WTC11 (cell line): ENCODE results near the gene PLEK. TPM values are rescaled to one million over a fixed set of nuclear protein-coding genes. Genes with fewer than 3 reads are reported as not detected.

Experiments used
- ATAC-seq: fragments of 200-7000 bp; cut with Tn5 transposase; 2 replicates; pipeline ENCODE4 v1.10.0; 2021; ENCODE audit warnings: mild to moderate bottlenecking, moderate library complexity
- CTCF ChIA-PET: fragments of 300-600 bp; sonication (Branson Sonifier 250); formaldehyde crosslinking; loops from one replicate; lab custom pipeline; 2021; ENCODE audit warnings: antibody characterized with exemption; lab: Charles Lee
- POLR2A ChIA-PET: fragments of 350-600 bp; sonication (Branson Sonifier 250); formaldehyde crosslinking; loops from one replicate; lab custom pipeline; 2021; ENCODE audit warnings: antibody characterized with exemption; lab: Charles Lee
- DNase-seq: peaks from one replicate; pipeline ENCODE4 v3.0.0; 2021; ENCODE audit warnings: low spot score
- H3K27ac Mint-ChIP-seq: 2 replicates; pipeline ENCODE4 v1.8.0; 2021; ENCODE audit warnings: mixed read lengths
- H3K27me3 Mint-ChIP-seq: 2 replicates; pipeline ENCODE4 v1.8.0; 2021; ENCODE audit warnings: low read depth, mild to moderate bottlenecking, moderate library complexity, mixed read lengths
- H3K36me3 Mint-ChIP-seq: 2 replicates; pipeline ENCODE4 v1.8.0; 2021; ENCODE audit warnings: mixed read lengths
- H3K4me1 Mint-ChIP-seq: 2 replicates; pipeline ENCODE4 v1.8.0; 2022; ENCODE audit warnings: mixed read lengths
- H3K4me3 Mint-ChIP-seq: 2 replicates; pipeline ENCODE4 v1.8.0; 2021; ENCODE audit warnings: mild to moderate bottlenecking, moderate library complexity, mixed read lengths
- H3K9me3 Mint-ChIP-seq: 2 replicates; pipeline ENCODE4 v1.8.0; 2021; ENCODE audit warnings: mixed read lengths
- CREB1 ChIP-seq: sonication (generic); formaldehyde crosslinking; IDR thresholded peaks from 2 replicates; pipeline ENCODE4 v1.8.0; 2023; ENCODE audit warnings: mild to moderate bottlenecking, missing genetic modification reagents
- FOXK1 ChIP-seq: sonication (generic); formaldehyde crosslinking; IDR thresholded peaks from 2 replicates; pipeline ENCODE4 v1.8.0; 2022; ENCODE audit warnings: mild to moderate bottlenecking, moderate library complexity, missing genetic modification reagents
- MAX ChIP-seq: sonication (generic); formaldehyde crosslinking; IDR thresholded peaks from 2 replicates; pipeline ENCODE4 v1.8.0; 2022; ENCODE audit warnings: mild to moderate bottlenecking, missing genetic modification reagents
- MYBL2 ChIP-seq: sonication (generic); formaldehyde crosslinking; IDR thresholded peaks from 2 replicates; pipeline ENCODE4 v1.8.1; 2023; ENCODE audit warnings: mild to moderate bottlenecking, moderate library complexity, missing genetic modification reagents
- NFATC4 ChIP-seq: fragments of 250-450 bp; sonication (Bioruptor Pico); IDR thresholded peaks from 2 replicates; pipeline ENCODE4 v1.9.0; 2021; ENCODE audit warnings: mild to moderate bottlenecking
- NR1H2 ChIP-seq: sonication (generic); formaldehyde crosslinking; IDR thresholded peaks from 2 replicates; pipeline ENCODE4 v1.9.0; 2021; ENCODE audit warnings: mild to moderate bottlenecking, moderate library complexity, missing genetic modification reagents
- OVOL2 ChIP-seq: fragments of 250-450 bp; sonication (Bioruptor Pico); IDR thresholded peaks from 2 replicates; pipeline ENCODE4 v1.9.0; 2021; ENCODE audit warnings: mild to moderate bottlenecking, borderline replicate concordance
- PRRX2 ChIP-seq: fragments of 250-450 bp; sonication (Bioruptor Pico); IDR thresholded peaks from 2 replicates; pipeline ENCODE4 v1.8.0; 2021; ENCODE audit warnings: mild to moderate bottlenecking
- RELA ChIP-seq: sonication (generic); formaldehyde crosslinking; IDR thresholded peaks from 2 replicates; pipeline ENCODE4 v1.8.1; 2022; ENCODE audit warnings: missing genetic modification reagents, mild to moderate bottlenecking, borderline replicate concordance
- TP53 ChIP-seq: sonication (generic); formaldehyde crosslinking; IDR thresholded peaks from 2 replicates; pipeline ENCODE4 v1.8.1; 2023; ENCODE audit warnings: mild to moderate bottlenecking, missing genetic modification reagents
- USF1 ChIP-seq: sonication (generic); formaldehyde crosslinking; IDR thresholded peaks from 2 replicates; pipeline ENCODE4 v1.8.0; 2022; ENCODE audit warnings: mild to moderate bottlenecking, missing genetic modification reagents
- ZNF317 ChIP-seq: sonication (generic); formaldehyde crosslinking; IDR thresholded peaks from 2 replicates; pipeline ENCODE4 v1.8.1; 2023; ENCODE audit warnings: low read depth, mild to moderate bottlenecking, moderate library complexity, missing genetic modification reagents, borderline replicate concordance
- ZNF416 ChIP-seq: fragments of 250-450 bp; sonication (Bioruptor Pico); IDR thresholded peaks from 2 replicates; pipeline ENCODE4 v1.9.0; 2021; ENCODE audit warnings: mild to moderate bottlenecking, inconsistent platforms
- total RNA-seq: library from RNA; stranded (reverse); gene quantifications from 3 replicates; pipeline ENCODE4 v1.2.3, GENCODE V29; 2021
- TF ChIP-seq, protein P1 (sequence below): fragments of 250-450 bp; sonication (Bioruptor Pico); IDR thresholded peaks from 2 replicates; pipeline ENCODE4 v1.9.0; 2021; ENCODE audit warnings: moderate library complexity, mild to moderate bottlenecking, inconsistent platforms, borderline replicate concordance
- TF ChIP-seq, protein P2 (sequence below): sonication (generic); formaldehyde crosslinking; conservative IDR thresholded peaks from 2 replicates; pipeline ENCODE4 v1.8.1; 2023; ENCODE audit warnings: mild to moderate bottlenecking, low read depth, missing genetic modification reagents, moderate library complexity
- TF ChIP-seq, protein P3 (sequence below): sonication (generic); formaldehyde crosslinking; IDR thresholded peaks from 2 replicates; pipeline ENCODE4 v1.8.1; 2022; ENCODE audit warnings: mild to moderate bottlenecking, moderate library complexity, missing genetic modification reagents
- TF ChIP-seq, protein P4 (sequence below): sonication (generic); formaldehyde crosslinking; IDR thresholded peaks from 2 replicates; pipeline ENCODE4 v1.8.0; 2023; ENCODE audit warnings: missing genetic modification reagents, mild to moderate bottlenecking, borderline replicate concordance
- TF ChIP-seq, protein P5 (sequence below): sonication (generic); formaldehyde crosslinking; IDR thresholded peaks from 2 replicates; pipeline ENCODE4 v1.8.1; 2022; ENCODE audit warnings: low read depth, mild to moderate bottlenecking, moderate library complexity, missing genetic modification reagents, borderline replicate concordance

Gene PLEK
- total RNA-seq, 1 experiment from 2014 or later, result 0.26 TPM

- Mint-ChIP-seq H3K27ac (no peak overlapping the region), H3K4me1 (no peaks in the 10 kb centered on the region), H3K27me3 (peaks cover 38% of the 10 kb centered on the region), H3K4me3 (no peak overlapping the region), H3K9me3 (peaks cover 28% of the 10 kb centered on the region), H3K36me3 (no peaks in the 10 kb centered on the region)
- ATAC-seq, result no peak
- TF ChIP-seq CREB1 (CRISPR knock-in tag) (no peak), NR1H2 (CRISPR knock-in tag) (no peak), ZNF317 (no peak), USF1 (CRISPR knock-in tag) (no peak), MAX (no peak), PRRX2 (CRISPR knock-in tag) (no peak), ZNF416 (CRISPR knock-in tag) (no peak), FOXK1 (CRISPR knock-in tag) (no peak), MYBL2 (CRISPR knock-in tag) (no peak), OVOL2 (CRISPR knock-in tag) (no peak), NFATC4 (no peak), RELA (CRISPR knock-in tag) (no peak), TP53 (CRISPR knock-in tag) (no peak)
- TF ChIP-seq, protein P1, sequence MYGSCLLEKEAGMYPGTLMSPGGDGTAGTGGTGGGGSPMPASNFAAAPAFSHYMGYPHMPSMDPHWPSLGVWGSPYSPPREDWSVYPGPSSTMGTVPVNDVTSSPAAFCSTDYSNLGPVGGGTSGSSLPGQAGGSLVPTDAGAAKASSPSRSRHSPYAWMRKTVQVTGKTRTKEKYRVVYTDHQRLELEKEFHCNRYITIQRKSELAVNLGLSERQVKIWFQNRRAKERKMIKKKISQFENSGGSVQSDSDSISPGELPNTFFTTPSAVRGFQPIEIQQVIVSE (CRISPR knock-in tag), result no peak
- TF ChIP-seq, protein P2, sequence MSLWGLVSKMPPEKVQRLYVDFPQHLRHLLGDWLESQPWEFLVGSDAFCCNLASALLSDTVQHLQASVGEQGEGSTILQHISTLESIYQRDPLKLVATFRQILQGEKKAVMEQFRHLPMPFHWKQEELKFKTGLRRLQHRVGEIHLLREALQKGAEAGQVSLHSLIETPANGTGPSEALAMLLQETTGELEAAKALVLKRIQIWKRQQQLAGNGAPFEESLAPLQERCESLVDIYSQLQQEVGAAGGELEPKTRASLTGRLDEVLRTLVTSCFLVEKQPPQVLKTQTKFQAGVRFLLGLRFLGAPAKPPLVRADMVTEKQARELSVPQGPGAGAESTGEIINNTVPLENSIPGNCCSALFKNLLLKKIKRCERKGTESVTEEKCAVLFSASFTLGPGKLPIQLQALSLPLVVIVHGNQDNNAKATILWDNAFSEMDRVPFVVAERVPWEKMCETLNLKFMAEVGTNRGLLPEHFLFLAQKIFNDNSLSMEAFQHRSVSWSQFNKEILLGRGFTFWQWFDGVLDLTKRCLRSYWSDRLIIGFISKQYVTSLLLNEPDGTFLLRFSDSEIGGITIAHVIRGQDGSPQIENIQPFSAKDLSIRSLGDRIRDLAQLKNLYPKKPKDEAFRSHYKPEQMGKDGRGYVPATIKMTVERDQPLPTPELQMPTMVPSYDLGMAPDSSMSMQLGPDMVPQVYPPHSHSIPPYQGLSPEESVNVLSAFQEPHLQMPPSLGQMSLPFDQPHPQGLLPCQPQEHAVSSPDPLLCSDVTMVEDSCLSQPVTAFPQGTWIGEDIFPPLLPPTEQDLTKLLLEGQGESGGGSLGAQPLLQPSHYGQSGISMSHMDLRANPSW, result no peak
- TF ChIP-seq, protein P3, sequence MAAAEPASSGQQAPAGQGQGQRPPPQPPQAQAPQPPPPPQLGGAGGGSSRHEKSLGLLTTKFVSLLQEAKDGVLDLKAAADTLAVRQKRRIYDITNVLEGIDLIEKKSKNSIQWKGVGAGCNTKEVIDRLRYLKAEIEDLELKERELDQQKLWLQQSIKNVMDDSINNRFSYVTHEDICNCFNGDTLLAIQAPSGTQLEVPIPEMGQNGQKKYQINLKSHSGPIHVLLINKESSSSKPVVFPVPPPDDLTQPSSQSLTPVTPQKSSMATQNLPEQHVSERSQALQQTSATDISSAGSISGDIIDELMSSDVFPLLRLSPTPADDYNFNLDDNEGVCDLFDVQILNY, result no peak
- TF ChIP-seq, protein P4, sequence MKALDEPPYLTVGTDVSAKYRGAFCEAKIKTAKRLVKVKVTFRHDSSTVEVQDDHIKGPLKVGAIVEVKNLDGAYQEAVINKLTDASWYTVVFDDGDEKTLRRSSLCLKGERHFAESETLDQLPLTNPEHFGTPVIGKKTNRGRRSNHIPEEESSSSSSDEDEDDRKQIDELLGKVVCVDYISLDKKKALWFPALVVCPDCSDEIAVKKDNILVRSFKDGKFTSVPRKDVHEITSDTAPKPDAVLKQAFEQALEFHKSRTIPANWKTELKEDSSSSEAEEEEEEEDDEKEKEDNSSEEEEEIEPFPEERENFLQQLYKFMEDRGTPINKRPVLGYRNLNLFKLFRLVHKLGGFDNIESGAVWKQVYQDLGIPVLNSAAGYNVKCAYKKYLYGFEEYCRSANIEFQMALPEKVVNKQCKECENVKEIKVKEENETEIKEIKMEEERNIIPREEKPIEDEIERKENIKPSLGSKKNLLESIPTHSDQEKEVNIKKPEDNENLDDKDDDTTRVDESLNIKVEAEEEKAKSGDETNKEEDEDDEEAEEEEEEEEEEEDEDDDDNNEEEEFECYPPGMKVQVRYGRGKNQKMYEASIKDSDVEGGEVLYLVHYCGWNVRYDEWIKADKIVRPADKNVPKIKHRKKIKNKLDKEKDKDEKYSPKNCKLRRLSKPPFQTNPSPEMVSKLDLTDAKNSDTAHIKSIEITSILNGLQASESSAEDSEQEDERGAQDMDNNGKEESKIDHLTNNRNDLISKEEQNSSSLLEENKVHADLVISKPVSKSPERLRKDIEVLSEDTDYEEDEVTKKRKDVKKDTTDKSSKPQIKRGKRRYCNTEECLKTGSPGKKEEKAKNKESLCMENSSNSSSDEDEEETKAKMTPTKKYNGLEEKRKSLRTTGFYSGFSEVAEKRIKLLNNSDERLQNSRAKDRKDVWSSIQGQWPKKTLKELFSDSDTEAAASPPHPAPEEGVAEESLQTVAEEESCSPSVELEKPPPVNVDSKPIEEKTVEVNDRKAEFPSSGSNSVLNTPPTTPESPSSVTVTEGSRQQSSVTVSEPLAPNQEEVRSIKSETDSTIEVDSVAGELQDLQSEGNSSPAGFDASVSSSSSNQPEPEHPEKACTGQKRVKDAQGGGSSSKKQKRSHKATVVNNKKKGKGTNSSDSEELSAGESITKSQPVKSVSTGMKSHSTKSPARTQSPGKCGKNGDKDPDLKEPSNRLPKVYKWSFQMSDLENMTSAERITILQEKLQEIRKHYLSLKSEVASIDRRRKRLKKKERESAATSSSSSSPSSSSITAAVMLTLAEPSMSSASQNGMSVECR (CRISPR knock-in tag), result no peak
- TF ChIP-seq, protein P5, sequence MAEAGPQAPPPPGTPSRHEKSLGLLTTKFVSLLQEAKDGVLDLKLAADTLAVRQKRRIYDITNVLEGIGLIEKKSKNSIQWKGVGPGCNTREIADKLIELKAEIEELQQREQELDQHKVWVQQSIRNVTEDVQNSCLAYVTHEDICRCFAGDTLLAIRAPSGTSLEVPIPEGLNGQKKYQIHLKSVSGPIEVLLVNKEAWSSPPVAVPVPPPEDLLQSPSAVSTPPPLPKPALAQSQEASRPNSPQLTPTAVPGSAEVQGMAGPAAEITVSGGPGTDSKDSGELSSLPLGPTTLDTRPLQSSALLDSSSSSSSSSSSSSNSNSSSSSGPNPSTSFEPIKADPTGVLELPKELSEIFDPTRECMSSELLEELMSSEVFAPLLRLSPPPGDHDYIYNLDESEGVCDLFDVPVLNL (CRISPR knock-in tag), result no peak
- no peak for DNase-seq
- ChIA-PET CTCF (interaction anchor here (0.8 kb wide), 1 partner anchor 43 kb away, joined by 3 read pairs; no protein-coding TSS in a partner anchor), POLR2A (no interaction called here)
Measured at GRCh38 chr2:68403199-68403644, 38.1 kb downstream of the PLEK start.
